Heart right ventricle (tissue), 16 donors: ENCODE results near the gene GALM. TPM values are rescaled to one million over a fixed set of nuclear protein-coding genes. Genes with fewer than 3 reads are reported as not detected.

Experiments used
- ATAC-seq, 8 donors: fragments of 200-7000 bp; cut with Tn5 transposase; one replicate each; pipeline ENCODE4 v1.9.1; 2020; ENCODE audit warnings: mild to moderate bottlenecking in 8 of 8, moderate library complexity in 8 of 8, moderate number of reproducible peaks in 1 of 8
- DNase-seq, 2 donors: peaks; one replicate each; pipeline ENCODE4 v3.0.0-alpha.2; 2020
- H3K27ac ChIP-seq, 10 donors: fragments of 200-600 bp; sonication (generic) in 2 of 10; one replicate each; pipeline versions ENCODE4 v1.5.0 to v1.8.0; 2020 to 2022; ENCODE audit warnings: mild to moderate bottlenecking in 3 of 10
- H3K27me3 ChIP-seq, 7 donors: fragments of 200-600 bp; one replicate each; pipeline ENCODE4 v1.8.0; 2021 to 2022; ENCODE audit warnings: mild to moderate bottlenecking in 2 of 7
- H3K36me3 ChIP-seq, 9 donors: fragments of 200-600 bp; sonication (generic) in 1 of 9; one replicate each; pipeline versions ENCODE4 v1.5.0 to v1.8.0; 2020 to 2022; ENCODE audit warnings: mild to moderate bottlenecking in 2 of 9
- H3K4me1 ChIP-seq, 9 donors: fragments of 200-600 bp; sonication (generic) in 1 of 9; one replicate each; pipeline versions ENCODE4 v1.5.0 to v1.8.0; 2020 to 2022; ENCODE audit warnings: mild to moderate bottlenecking in 4 of 9
- H3K4me3 ChIP-seq, 10 donors: fragments of 200-600 bp; sonication (generic) in 2 of 10; one replicate each; pipeline versions ENCODE4 v1.5.0 to v1.8.0; 2020 to 2022; ENCODE audit warnings: mild to moderate bottlenecking in 7 of 10, moderate library complexity in 2 of 10
- H3K9me3 ChIP-seq, 11 donors: fragments of 200-600 bp in 10 of 11; sonication (generic) in 2 of 11; one replicate each; pipeline versions ENCODE4 v1.5.0 to v1.8.0; 2013 to 2022; ENCODE audit warnings: mild to moderate bottlenecking in 2 of 11, control low read depth in 1 of 11, moderate library complexity in 1 of 11
- CTCF ChIP-seq, 9 donors: fragments of 200-600 bp; sonication (generic) in 2 of 9; IDR thresholded peaks; one replicate each; pipeline versions ENCODE4 v1.5.0 to v1.8.0; 2021 to 2022; ENCODE audit warnings: antibody characterized with exemption in 9 of 9, mild to moderate bottlenecking in 5 of 9, moderate library complexity in 1 of 9
- WGBS, 2 donors: extraction: QIAGEN DNeasy Blood & Tissue Kit; methylation state at CpG; one replicate each; pipeline ENCODE4 v1.1.7; 2013; ENCODE audit warnings: inconsistent platforms in 1 of 2; 5-methylcytosine and 5-hydroxymethylcytosine counted together
- intact Hi-C, 10 donors: fragments of 100-400 bp; cut with DNase I; formaldehyde crosslinking; loops; one replicate each; pipeline versions ENCODE4 v1.11.1 to v1.14.2; 2022
- polyA plus RNA-seq, 2 donors: library from polyadenylated mRNA; stranded (reverse); fragments of 200-250 nt; gene quantifications; one replicate each; pipeline ENCODE4 v1.2.3, GENCODE V29; 2013
- total RNA-seq, 10 donors: library from RNA; stranded (reverse); fragmentation: NEBNext Ultra II Directional in 3 of 10; extraction: Animal tissue kit (Norgen Biotek cat#: 25700) in 3 of 10; gene quantifications; one replicate each; pipeline versions ENCODE4 v1.2.1 to v1.2.4, GENCODE V29; 2021 to 2023
- donor health status: Arrhythmogenic right ventricular cardiomyopathy.
- donor health status: ischemic (EF 13 %, LVEDD 7.1; RV severe dilation, severe dysfunction).
- donor health status: healthy with polysubstance abuse.
- donor health status: DM: no; HTN: yes; CAD: no.
- donor health status: DM: no; HTN: no; CAD: no.
- donor health status: ischemic (EF 25% LVEDD 6.9; RV normal size, moderate dysfunction).
- donor health status: ischemic (EF 25% LVEDD 5.7; RV mildly dilated, moderate dysfunction).
- donor health status: healthy.
- donor health status: DM: yes; HTN: yes; CAD: no.
- donor health status: Ischemic cardiomyopathy.
- donor health status: ischemic (EF 35%, LVEDD 5.7; RV mildly dilated, moderate dysfunction).
- donor health status: nonischemic (EF 11% LVEDD 7.7; RV severe dilation, severe dysfunction).
- donor health status: DM: yes; HTN: yes; CAD: no.
- donor health status: PGD.
- donor health status: ischemic (EF 29% LVEDD 5.4; RV normal size, mild dysfunction).
- donor health status: nonischemic (EF 23%, LVEDD 6.1; RV moderate dilation, normal function).

GALM gene
- total and polyA plus RNA-seq, 12 donors = 6.5 to 18.6 (median 11.0) TPM

- no peak for ATAC-seq
- WGBS, 2 donors = 84 to 88% methylated on average over 12 of the region's 12 CpGs
Measured at GRCh38 chr2:38708900-38709566, 43.1 kb downstream of the GALM start.

DNA sequence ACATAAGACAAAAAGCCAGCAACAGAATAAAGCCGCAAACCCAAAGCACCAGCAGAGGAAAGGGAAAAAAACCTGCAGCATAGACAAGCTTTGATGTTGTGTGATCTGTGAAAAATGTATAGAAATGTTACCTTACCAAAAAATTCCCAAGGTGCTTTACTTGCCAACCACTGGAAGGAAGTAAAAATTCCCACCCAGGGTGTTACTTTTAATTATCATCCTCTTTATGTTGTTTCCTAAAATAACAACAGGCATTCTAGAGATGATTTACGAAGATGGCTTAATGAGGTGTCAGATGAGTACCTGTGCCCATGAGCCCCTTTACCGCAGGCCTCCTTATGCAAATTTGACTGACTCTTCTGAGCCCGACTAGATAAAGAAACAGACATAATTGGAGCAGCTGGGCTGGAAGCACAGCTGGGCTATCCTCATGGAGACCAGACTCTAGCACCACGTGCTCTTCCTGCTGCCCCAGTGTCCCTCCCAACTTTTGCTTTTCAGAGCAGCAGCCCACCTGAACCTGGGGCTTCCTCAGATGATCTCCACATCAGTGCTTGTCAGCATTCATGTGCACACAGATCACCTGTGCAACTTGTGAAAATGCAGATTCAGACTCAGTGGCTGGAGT lies 43.8 kb downstream of the GALM start:
- no peaks in the 10 kb centered on the region for H3K4me1 ChIP-seq
- no peaks in the 10 kb centered on the region for H3K27me3 ChIP-seq
- peaks cover 0 to 13% (median 0%) of the 10 kb centered on the region in 9 donors for H3K36me3 ChIP-seq
- peak overlapping the region in 1 of 10 donors; percentile 40 for H3K27ac ChIP-seq
- 70 to 74% methylated on average over 5 of the region's 5 CpGs for WGBS, 2 donors
- no peak overlapping the region for H3K4me3 ChIP-seq
- H3K9me3 ChIP-seq = no peaks in the 10 kb centered on the region
- ATAC-seq (no peak), DNase-seq (no peak)
- TF ChIP-seq CTCF (IDR thresholded peaks at IDR 0.05) = no peak
- intact Hi-C loops = no loop called here

More at GRCh38 chr2:38708900-38709566, 43.1 kb downstream of the GALM start:
- H3K4me1 ChIP-seq = no peaks in the 10 kb centered on the region
- no peak for DNase-seq
- peaks cover 0 to 13% (median 0%) of the 10 kb centered on the region in 9 donors for H3K36me3 ChIP-seq
- H3K27me3 ChIP-seq = no peaks in the 10 kb centered on the region
- peak overlapping the region in 1 of 10 donors; percentile 38 for H3K27ac ChIP-seq
- no peak for TF ChIP-seq CTCF (IDR thresholded peaks at IDR 0.05)
- H3K9me3 ChIP-seq = no peaks in the 10 kb centered on the region
- intact Hi-C loops = no loop called here
- H3K4me3 ChIP-seq = no peak overlapping the region

DNA sequence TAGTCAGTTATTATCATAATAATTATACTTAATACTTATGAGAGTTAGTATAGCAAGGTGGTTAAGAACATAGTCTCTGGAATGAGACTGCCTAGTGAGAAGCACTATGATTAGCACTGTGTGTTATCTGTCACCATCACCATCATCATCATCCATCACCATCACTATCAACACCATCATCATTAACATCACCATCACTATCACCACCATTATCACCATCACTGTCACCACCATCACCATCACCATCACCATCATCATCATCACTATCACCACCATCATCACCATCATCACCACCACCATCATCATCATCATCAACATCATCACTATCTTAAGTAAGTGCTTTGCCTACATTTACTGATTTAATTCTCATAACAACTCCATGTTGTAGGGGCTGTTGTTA lies 45.6 kb downstream of the GALM start:
- intact Hi-C loops = no loop called here
- DNase-seq (no peak), ATAC-seq (no peak)
- Histone ChIP-seq H3K4me1 (no peaks in the 10 kb centered on the region), H3K27ac (no peak overlapping the region), H3K36me3 (peaks cover 0 to 13% (median 0%) of the 10 kb centered on the region in 9 donors), H3K4me3 (no peak overlapping the region), H3K9me3 (no peaks in the 10 kb centered on the region), H3K27me3 (no peaks in the 10 kb centered on the region)
- TF ChIP-seq CTCF (IDR thresholded peaks at IDR 0.05) = no peak

DNA sequence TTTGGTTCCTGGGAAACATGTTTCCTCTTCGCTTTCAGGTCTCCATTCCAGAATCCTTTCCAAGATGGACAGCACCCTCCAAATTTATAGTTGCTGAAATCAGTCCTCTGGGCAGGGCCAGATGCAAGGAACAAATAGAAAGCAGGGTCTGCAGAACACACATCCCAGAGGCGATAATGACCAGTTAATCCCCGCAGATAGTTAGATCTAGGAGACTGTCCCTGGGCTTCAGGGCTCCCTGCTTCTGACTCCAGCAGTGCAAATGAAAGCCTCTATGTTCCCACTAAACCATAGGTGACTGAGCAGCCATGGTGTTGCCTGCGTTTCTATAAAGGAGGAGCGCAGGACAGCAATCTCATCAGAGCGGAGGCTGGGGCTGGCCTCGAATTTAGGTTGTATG lies 46.5 kb downstream of the GALM start:
- ATAC-seq = no peak
- intact Hi-C loops = no loop called here
- Histone ChIP-seq H3K4me3 (no peak overlapping the region), H3K4me1 (no peaks in the 10 kb centered on the region), H3K27ac (no peak overlapping the region), H3K9me3 (no peaks in the 10 kb centered on the region), H3K36me3 (peaks cover 0 to 13% (median 0%) of the 10 kb centered on the region in 9 donors), H3K27me3 (no peaks in the 10 kb centered on the region)
- DNase-seq = no peak
- WGBS, 2 donors = 93 to 95% methylated on average over 7 of the region's 7 CpGs
- no peak for TF ChIP-seq CTCF (IDR thresholded peaks at IDR 0.05)
